Stimulated activated CD4-positive, alpha-beta T cell treated with anti-CD3 and anti-CD28 coated beads, Interleukin-1b, Interleukin-23, amount 100 ng/mL, for 1 hour (primary cell): ENCODE measurements around the gene BLMH.

Source experiments
- DNase-seq, 2 donors: peaks; one replicate each; pipeline ENCODE4 v3.0.0-alpha.2; 2020; ENCODE audit warnings: low read depth in 2 of 2

BLMH gene

GRCh38 chr17:30200106-30200505, 91.6 kb downstream of the BLMH start:
- DNase-seq = no peak

GRCh38 chr17:30199600-30199999, 92.1 kb downstream of the BLMH start:
- no peak for DNase-seq
